Measurements from ENCODE around the gene FAH.

FAH gene

DNA sequence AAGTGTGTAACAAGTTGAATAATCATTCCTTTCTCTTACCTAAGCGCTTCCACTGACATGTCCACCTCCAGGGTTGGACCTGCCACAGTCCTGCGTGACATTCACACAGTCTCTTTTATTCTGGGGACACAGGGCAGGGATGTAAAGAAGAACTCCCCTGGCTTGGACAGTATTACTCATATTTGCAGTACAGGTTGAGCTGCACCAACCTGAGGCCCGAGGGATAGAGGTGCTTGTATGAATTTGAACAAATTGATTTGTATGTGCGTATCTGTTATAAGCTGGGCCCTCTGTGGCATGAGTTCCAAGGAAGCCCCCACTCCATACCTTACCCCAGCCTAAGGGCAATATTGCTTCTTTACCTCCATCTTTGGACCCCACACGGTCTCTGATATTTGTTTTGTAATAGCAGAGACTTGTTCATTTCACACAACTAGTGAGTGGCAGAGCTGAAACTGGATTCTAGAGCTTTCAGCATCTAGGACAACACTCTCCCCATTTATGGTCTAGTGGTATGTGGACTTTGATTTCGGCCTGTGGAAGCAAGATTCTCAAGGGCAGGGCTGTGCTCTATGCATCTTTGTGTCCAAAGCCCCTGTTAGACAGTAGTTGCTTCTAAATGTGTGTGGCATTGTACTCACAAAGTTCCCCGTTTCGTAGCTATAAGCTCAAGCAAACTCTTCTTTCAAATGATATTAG lies 39.2 kb downstream of the FAH start:
- Histone ChIP-seq H3K27me3 (ENCODE audit: insufficient read depth, low read length, poor library complexity) (no peaks in the 10 kb centered on the region), H3K4me2 (ENCODE audit: low read length) (no peak overlapping the region), H3K36me3 (ENCODE audit: control insufficient read depth, insufficient read depth, low read length) (no peaks in the 10 kb centered on the region), H4K8ac (ENCODE audit: low read depth, low read length) (no peak overlapping the region), H2AK5ac (ENCODE audit: low read length) (no peak overlapping the region), H2BK5ac (ENCODE audit: low read length) (no peak overlapping the region), H3K27ac (ENCODE audit: low read depth, low read length) (no peak overlapping the region), H4K5ac (ENCODE audit: low read length) (no peak overlapping the region), H3K4me3 (ENCODE audit: low read length) (no peak overlapping the region), H3K4me1 (ENCODE audit: control insufficient read depth, low read depth, low read length) (no peaks in the 10 kb centered on the region), H3K9ac (ENCODE audit: low read length) (no peak overlapping the region), H3K56ac (ENCODE audit: low read length) (no peak overlapping the region), H2BK15ac (replicated peaks; ENCODE audit: low read depth) (no peak overlapping the region), H3K23ac (ENCODE audit: low read length) (no peak overlapping the region), H3K18ac (ENCODE audit: low read length) (no peak overlapping the region), H3K79me1 (ENCODE audit: low read length) (no peaks in the 10 kb centered on the region), H3K79me2 (ENCODE audit: control insufficient read depth, insufficient read depth, low read length) (no peaks in the 10 kb centered on the region), H3K4ac (ENCODE audit: low read depth, low read length) (no peak overlapping the region), H2BK120ac (ENCODE audit: low read depth, low read length) (no peak overlapping the region)
- no CpG with 5 or more reads among the region's 8 CpGs for WGBS (ENCODE audit: extremely low coverage, insufficient coverage, low lambda C conversion rate)
- DNase-seq = no peak

DNA sequence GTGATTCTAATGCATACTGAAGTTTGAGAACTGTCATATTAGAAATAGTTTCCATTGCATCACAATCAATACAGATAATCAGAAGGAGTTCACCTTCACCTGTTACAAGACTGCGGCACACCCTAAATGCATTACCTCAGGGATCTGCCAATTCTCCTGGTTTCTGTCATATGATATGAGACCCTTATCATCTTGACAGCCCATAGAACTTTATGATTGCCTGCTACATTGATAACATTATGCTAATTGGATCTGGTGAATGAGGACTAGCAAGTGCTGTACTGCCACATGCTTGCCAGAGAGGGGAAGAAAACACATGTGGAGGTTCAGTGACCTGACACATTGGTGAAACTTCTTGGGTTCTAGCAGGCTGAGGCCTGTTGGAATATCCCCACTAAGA lies 41.4 kb downstream of the FAH start:
- Histone ChIP-seq H3K4ac (ENCODE audit: low read depth, low read length) (no peak overlapping the region), H3K4me3 (ENCODE audit: low read length) (no peak overlapping the region), H3K79me2 (ENCODE audit: control insufficient read depth, insufficient read depth, low read length) (no peaks in the 10 kb centered on the region), H3K56ac (ENCODE audit: low read length) (no peak overlapping the region), H3K27ac (ENCODE audit: low read depth, low read length) (no peak overlapping the region), H2AK5ac (ENCODE audit: low read length) (no peak overlapping the region), H3K18ac (ENCODE audit: low read length) (no peak overlapping the region), H2BK5ac (ENCODE audit: low read length) (no peak overlapping the region), H4K5ac (ENCODE audit: low read length) (no peak overlapping the region), H2BK15ac (replicated peaks; ENCODE audit: low read depth) (no peak overlapping the region), H3K36me3 (ENCODE audit: control insufficient read depth, insufficient read depth, low read length) (no peaks in the 10 kb centered on the region), H3K79me1 (ENCODE audit: low read length) (no peaks in the 10 kb centered on the region), H3K27me3 (ENCODE audit: insufficient read depth, low read length, poor library complexity) (no peaks in the 10 kb centered on the region), H4K8ac (ENCODE audit: low read depth, low read length) (no peak overlapping the region), H3K4me1 (ENCODE audit: control insufficient read depth, low read depth, low read length) (no peaks in the 10 kb centered on the region), H2BK120ac (ENCODE audit: low read depth, low read length) (no peak overlapping the region), H3K9ac (ENCODE audit: low read length) (no peak overlapping the region), H3K4me2 (ENCODE audit: low read length) (no peak overlapping the region), H3K23ac (ENCODE audit: low read length) (no peak overlapping the region)
- no peak for DNase-seq
- WGBS (ENCODE audit: extremely low coverage, insufficient coverage, low lambda C conversion rate) = no CpG with 5 or more reads among the region's 1 CpG

DNA sequence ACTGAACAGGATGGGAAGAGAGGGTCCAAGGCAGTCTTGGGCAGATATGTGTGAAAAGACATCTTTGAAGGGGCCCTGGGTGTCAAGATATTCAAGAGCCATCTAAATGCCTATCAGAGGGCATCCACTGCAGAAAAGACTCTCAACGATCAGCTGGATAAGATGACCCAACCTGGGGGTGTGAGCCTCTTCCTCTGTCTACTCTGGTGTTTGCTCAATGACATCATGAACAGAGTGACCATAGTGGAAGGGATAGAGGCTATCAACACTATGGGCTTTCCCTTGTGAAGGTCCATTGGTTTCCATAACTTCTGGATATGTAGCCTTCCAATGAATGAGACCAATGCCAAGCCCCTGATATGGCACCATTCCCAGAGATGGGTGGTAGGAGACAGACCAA lies 42.1 kb downstream of the FAH start:
- Histone ChIP-seq H3K23ac (ENCODE audit: low read length) (no peak overlapping the region), H4K8ac (ENCODE audit: low read depth, low read length) (no peak overlapping the region), H3K4me3 (ENCODE audit: low read length) (no peak overlapping the region), H3K79me1 (ENCODE audit: low read length) (no peaks in the 10 kb centered on the region), H3K79me2 (ENCODE audit: control insufficient read depth, insufficient read depth, low read length) (no peaks in the 10 kb centered on the region), H3K4ac (ENCODE audit: low read depth, low read length) (no peak overlapping the region), H2BK5ac (ENCODE audit: low read length) (no peak overlapping the region), H3K27ac (ENCODE audit: low read depth, low read length) (no peak overlapping the region), H2BK120ac (ENCODE audit: low read depth, low read length) (no peak overlapping the region), H2AK5ac (ENCODE audit: low read length) (no peak overlapping the region), H3K9ac (ENCODE audit: low read length) (no peak overlapping the region), H3K18ac (ENCODE audit: low read length) (no peak overlapping the region), H3K36me3 (ENCODE audit: control insufficient read depth, insufficient read depth, low read length) (no peaks in the 10 kb centered on the region), H2BK15ac (replicated peaks; ENCODE audit: low read depth) (no peak overlapping the region), H3K4me1 (ENCODE audit: control insufficient read depth, low read depth, low read length) (peaks cover 2% of the 10 kb centered on the region), H4K5ac (ENCODE audit: low read length) (no peak overlapping the region), H3K4me2 (ENCODE audit: low read length) (no peak overlapping the region), H3K56ac (ENCODE audit: low read length) (no peak overlapping the region), H3K27me3 (ENCODE audit: insufficient read depth, low read length, poor library complexity) (no peaks in the 10 kb centered on the region)
- no peak for DNase-seq
- no CpG with 5 or more reads among the region's 1 CpG for WGBS (ENCODE audit: extremely low coverage, insufficient coverage, low lambda C conversion rate)

DNA sequence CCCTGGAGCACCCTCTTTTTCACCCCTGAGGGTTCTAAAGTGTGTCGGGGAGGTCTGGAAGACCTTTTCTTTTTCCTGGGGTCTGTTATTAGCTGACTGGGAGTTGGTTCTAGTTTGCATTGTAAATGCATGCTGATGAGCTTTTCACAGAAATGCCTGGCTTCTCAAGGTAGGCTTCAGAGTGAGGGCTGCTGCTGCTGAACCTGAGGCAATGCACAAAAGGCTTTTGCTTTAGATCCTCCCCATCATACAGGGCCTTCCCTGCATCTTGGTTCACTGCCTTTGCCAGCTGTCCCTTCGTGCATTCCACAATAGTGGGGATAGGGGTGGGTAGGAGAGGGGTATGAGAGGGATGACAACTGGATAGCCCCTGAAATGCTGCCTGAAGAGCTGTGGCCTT lies 46.6 kb downstream of the FAH start:
- Histone ChIP-seq H2BK120ac (ENCODE audit: low read depth, low read length) (no peak overlapping the region), H3K36me3 (ENCODE audit: control insufficient read depth, insufficient read depth, low read length) (no peaks in the 10 kb centered on the region), H3K18ac (ENCODE audit: low read length) (no peak overlapping the region), H4K5ac (ENCODE audit: low read length) (no peak overlapping the region), H3K23ac (ENCODE audit: low read length) (no peak overlapping the region), H3K4me1 (ENCODE audit: control insufficient read depth, low read depth, low read length) (peaks cover 2% of the 10 kb centered on the region), H3K56ac (ENCODE audit: low read length) (no peak overlapping the region), H3K4me2 (ENCODE audit: low read length) (no peak overlapping the region), H2BK5ac (ENCODE audit: low read length) (no peak overlapping the region), H3K27me3 (ENCODE audit: insufficient read depth, low read length, poor library complexity) (no peaks in the 10 kb centered on the region), H3K27ac (ENCODE audit: low read depth, low read length) (no peak overlapping the region), H3K79me2 (ENCODE audit: control insufficient read depth, insufficient read depth, low read length) (no peaks in the 10 kb centered on the region), H3K79me1 (ENCODE audit: low read length) (no peaks in the 10 kb centered on the region), H2AK5ac (ENCODE audit: low read length) (no peak overlapping the region), H4K8ac (ENCODE audit: low read depth, low read length) (no peak overlapping the region), H2BK15ac (replicated peaks; ENCODE audit: low read depth) (no peak overlapping the region), H3K4me3 (ENCODE audit: low read length) (no peak overlapping the region), H3K4ac (ENCODE audit: low read depth, low read length) (no peak overlapping the region), H3K9ac (ENCODE audit: low read length) (no peak overlapping the region)
- no CpG with 5 or more reads among the region's 2 CpGs for WGBS (ENCODE audit: extremely low coverage, insufficient coverage, low lambda C conversion rate)
- DNase-seq = peak; percentile 41

GRCh38 chr15:80199869-80200268 lies 47.1 kb downstream of the FAH start:
- Histone ChIP-seq H3K56ac (ENCODE audit: low read length) (no peak overlapping the region), H3K9ac (ENCODE audit: low read length) (no peak overlapping the region), H3K4me1 (ENCODE audit: control insufficient read depth, low read depth, low read length) (peaks cover 2% of the 10 kb centered on the region), H3K36me3 (ENCODE audit: control insufficient read depth, insufficient read depth, low read length) (no peaks in the 10 kb centered on the region), H2AK5ac (ENCODE audit: low read length) (no peak overlapping the region), H4K5ac (ENCODE audit: low read length) (no peak overlapping the region), H2BK120ac (ENCODE audit: low read depth, low read length) (no peak overlapping the region), H3K79me1 (ENCODE audit: low read length) (no peaks in the 10 kb centered on the region), H3K18ac (ENCODE audit: low read length) (no peak overlapping the region), H4K8ac (ENCODE audit: low read depth, low read length) (no peak overlapping the region), H3K79me2 (ENCODE audit: control insufficient read depth, insufficient read depth, low read length) (no peaks in the 10 kb centered on the region), H3K4ac (ENCODE audit: low read depth, low read length) (no peak overlapping the region), H3K27ac (ENCODE audit: low read depth, low read length) (no peak overlapping the region), H3K4me2 (ENCODE audit: low read length) (no peak overlapping the region), H3K23ac (ENCODE audit: low read length) (no peak overlapping the region), H2BK5ac (ENCODE audit: low read length) (no peak overlapping the region), H3K4me3 (ENCODE audit: low read length) (no peak overlapping the region), H3K27me3 (ENCODE audit: insufficient read depth, low read length, poor library complexity) (no peaks in the 10 kb centered on the region), H2BK15ac (replicated peaks; ENCODE audit: low read depth) (no peak overlapping the region)
- WGBS (ENCODE audit: extremely low coverage, insufficient coverage, low lambda C conversion rate) = no CpG with 5 or more reads among the region's 3 CpGs
- no peak for DNase-seq

Data from mesendoderm (in vitro differentiated cells).